ENCODE results near the gene FNDC3B.

FNDC3B gene

GRCh38 chr3:172375206-172375850, 335.9 kb downstream of the FNDC3B start:
- in situ Hi-C loops (cut with HindIII; ENCODE audit: low sequenced_read_pairs): no loop called here

DNA sequence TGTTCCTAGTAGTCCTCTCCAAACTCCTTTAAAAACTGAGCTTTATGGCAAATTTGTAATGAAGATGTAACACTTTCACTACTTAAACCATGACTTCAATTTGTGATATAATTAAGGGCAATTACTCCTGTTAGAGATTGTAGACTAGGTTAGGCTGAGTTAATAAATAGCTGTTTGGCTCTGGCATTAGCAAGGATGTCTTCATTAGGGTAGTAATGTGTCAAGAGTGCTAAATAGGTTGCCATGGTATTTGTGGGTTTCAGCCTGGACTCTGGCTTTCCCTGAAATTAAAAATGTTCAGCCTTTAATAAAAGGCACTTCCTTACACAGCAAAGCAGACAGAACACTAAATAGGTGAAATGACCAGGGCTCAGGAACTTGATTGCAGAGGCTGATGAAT, 337.0 kb downstream of the FNDC3B start:
- in situ Hi-C loops (cut with HindIII; ENCODE audit: low sequenced_read_pairs): no loop called here

GRCh38 chr3:172376881-172377280, 337.5 kb downstream of the FNDC3B start:
- in situ Hi-C loops (cut with HindIII; ENCODE audit: low sequenced_read_pairs): no loop called here

DNA sequence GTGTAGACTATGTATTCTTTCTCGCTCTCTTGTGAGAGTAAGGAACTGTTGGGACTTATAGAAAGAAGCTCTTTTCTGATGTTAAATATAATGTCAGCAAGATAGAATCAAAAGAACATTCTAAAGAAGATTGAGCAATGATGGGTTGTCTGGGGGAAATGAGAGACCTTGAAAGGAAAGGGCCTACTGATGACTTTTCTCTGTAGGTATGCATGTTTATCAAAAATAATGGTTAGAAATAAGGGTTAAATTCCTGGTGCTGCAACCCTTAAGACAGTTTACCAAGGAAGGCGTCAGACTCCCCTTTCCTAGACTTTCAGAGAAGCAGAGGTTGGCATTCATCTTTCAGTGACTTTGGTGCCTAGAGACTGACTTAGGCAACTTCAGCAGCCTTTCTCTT, 339.1 kb downstream of the FNDC3B start:
- in situ Hi-C loops (cut with HindIII; ENCODE audit: low sequenced_read_pairs): no loop called here

- in situ Hi-C loops (cut with HindIII; ENCODE audit: low sequenced_read_pairs): no loop called here
Observed at GRCh38 chr3:172379372-172379771, 340.0 kb downstream of the FNDC3B start.

GRCh38 chr3:172380632-172381031, 341.3 kb downstream of the FNDC3B start:
- in situ Hi-C loops (cut with HindIII; ENCODE audit: low sequenced_read_pairs): no loop called here

- in situ Hi-C loops (cut with HindIII; ENCODE audit: low sequenced_read_pairs): no loop called here
Observed at GRCh38 chr3:172383306-172383796, 344.0 kb downstream of the FNDC3B start.

DNA sequence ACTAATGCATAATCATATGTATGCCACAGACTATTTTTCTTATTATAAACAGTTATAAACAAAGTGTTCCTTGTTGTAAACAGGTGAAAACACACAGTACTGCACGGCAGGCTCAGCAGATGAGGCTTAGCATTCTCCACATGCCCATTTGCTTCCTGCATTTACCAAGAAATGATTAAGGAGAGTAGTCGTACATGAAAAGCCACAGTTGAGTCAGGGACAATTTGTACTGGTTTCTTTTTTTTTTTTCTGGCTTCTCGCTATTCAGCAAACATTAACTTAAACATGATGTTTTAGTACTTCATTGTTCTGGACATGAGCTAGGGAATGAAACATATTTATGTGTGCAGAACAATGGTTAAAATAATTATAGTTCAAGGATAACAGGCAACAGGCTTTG, 345.5 kb downstream of the FNDC3B start:
- in situ Hi-C loops (cut with HindIII; ENCODE audit: low sequenced_read_pairs): no loop called here

DNA sequence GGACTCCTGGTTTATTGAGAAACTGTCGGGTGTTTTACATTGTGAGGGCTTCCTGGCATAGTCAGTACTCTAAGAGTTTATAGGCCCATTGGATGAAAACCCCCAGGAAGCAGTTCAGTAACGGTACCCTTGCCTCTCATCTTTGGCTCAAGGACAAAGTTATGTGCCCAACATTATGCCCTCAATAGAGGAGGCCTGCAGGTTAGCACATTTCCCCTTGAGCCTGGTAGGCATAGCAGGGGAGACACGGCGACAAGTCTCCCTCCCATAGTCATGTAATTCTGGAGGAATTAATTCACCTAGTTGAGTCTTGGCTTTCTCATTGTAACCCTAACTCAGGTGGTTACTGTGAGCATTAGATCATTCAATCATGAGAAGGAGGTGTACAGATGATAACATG, 348.4 kb downstream of the FNDC3B start:
- in situ Hi-C loops (cut with HindIII; ENCODE audit: low sequenced_read_pairs): no loop called here

- in situ Hi-C loops (cut with HindIII; ENCODE audit: low sequenced_read_pairs): no loop called here
Observed at GRCh38 chr3:172388412-172389078, 349.2 kb downstream of the FNDC3B start.

- in situ Hi-C loops (cut with HindIII; ENCODE audit: low sequenced_read_pairs): no loop called here
Observed at GRCh38 chr3:172390792-172391191, 351.4 kb downstream of the FNDC3B start.

GRCh38 chr3:172391592-172392302, 352.4 kb downstream of the FNDC3B start:
- in situ Hi-C loops (cut with HindIII; ENCODE audit: low sequenced_read_pairs): no loop called here

GRCh38 chr3:172394692-172395091, 355.3 kb downstream of the FNDC3B start:
- in situ Hi-C loops (cut with HindIII; ENCODE audit: low sequenced_read_pairs): no loop called here

DNA sequence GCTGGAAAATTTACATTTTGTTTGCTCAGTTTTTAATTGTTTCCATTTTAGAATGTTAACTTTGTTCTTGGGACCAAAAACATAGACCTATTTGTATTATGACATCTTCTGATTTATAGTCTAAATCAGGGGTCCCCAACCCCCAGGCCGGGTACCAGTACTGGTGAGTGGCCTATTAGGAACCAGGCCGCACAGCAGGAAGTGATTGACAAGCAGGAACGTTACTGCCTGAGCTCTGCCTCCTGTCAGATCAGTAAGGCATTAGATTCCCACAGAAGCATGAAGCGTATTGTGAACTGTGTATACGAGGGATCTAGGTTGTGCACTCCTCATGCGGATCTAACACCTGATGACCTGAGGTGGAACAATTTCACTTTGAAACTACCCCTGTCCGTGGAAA, 357.0 kb downstream of the FNDC3B start:
- in situ Hi-C loops (cut with HindIII; ENCODE audit: low sequenced_read_pairs): no loop called here

- in situ Hi-C loops (cut with HindIII; ENCODE audit: low sequenced_read_pairs): no loop called here
Observed at GRCh38 chr3:172397716-172398405, 358.5 kb downstream of the FNDC3B start.

- in situ Hi-C loops (cut with HindIII; ENCODE audit: low sequenced_read_pairs): no loop called here
Observed at GRCh38 chr3:172398484-172398883, 359.1 kb downstream of the FNDC3B start.

DNA sequence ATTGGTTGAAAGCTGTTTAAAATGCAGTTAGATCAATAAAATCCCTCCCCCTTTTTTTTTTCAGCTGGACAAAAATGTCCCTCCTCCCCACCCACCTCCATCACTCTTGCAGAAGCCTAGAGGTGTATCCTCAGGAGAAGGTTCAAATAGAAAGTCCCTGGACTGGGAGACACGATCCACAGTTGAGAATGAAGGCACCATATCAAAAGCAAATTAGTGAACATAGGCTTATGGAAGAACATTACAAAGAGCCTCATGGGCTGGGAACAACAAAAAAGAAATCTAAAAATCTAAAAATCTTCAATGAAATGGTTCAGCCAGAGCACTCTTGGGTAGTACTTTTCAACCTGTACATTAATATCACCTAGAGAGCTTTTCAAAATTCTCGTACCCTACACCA, 362.7 kb downstream of the FNDC3B start:
- in situ Hi-C loops (cut with HindIII; ENCODE audit: low sequenced_read_pairs): no loop called here

DNA sequence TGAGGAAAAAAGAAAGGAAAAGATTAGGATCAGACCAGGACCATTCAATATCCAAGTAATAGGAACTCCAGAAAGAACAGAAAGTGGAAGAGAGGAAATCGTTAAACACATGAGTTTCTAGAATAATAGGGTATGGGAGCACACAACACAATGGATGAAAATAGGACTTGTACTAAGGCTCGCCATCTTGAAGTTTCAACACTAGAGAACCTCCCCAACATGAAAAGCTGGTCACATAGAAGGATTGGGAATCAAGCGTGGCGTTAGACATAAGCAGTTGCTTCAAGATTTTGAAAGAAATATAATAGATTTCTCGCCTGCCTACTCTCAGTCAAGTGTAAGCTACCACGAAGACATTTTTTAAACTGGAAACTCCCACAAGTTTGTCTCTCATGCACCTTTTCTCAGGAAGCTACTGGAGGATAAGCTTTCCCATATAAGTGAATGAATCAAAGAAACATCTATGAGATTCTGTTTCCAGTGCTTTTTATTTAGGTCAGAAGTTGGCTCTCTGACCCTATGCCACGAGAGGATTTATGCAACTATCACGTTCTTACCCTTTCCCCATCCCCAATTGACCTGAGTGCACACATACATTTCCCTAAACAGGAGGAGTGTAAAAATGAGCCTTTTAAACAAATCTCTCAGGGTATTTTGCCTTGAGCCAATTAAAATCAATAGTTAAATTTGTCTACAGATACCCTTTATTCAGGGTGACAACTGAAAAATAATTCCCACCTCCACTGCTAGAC, 363.7 kb downstream of the FNDC3B start:
- in situ Hi-C loops (cut with HindIII; ENCODE audit: low sequenced_read_pairs): no loop called here

DNA sequence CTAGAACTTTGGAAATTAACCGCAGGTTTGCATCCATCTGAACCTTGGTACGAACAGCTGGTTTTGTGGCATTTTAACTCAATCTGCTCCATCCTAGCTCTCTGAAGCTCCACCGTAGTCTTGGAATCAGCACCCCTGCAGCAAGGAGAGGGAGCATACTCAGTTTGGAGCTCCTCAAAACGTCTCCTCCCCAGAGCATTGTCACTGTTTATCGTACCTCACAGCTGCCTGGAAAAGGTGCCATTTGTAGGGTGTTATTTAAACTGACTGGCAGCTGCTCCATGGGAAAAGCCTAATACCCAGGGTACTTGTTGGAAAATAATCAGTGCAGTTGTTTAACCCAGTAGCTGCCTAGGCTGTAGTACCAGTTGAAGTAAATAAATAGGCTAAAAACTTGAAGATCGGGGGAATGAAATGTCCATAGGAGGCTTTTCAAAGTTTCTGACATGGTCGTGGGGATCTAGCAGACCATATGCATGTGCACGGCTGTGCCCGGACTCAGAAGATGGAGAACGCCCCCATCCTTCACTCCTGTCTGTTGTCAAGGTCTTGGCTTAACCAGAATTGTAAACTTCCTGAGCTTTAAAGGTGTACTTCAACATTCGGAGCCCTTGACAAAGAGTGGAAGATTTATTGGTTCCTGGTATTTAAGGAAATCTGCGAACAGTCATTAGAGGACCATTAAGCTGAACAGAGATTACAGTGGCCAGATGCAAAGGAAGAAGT, 365.0 kb downstream of the FNDC3B start:
- in situ Hi-C loops (cut with HindIII; ENCODE audit: low sequenced_read_pairs): no loop called here

- in situ Hi-C loops (cut with HindIII; ENCODE audit: low sequenced_read_pairs): no loop called here
Observed at GRCh38 chr3:172405914-172406313, 366.5 kb downstream of the FNDC3B start.

Data from DLD1 (cell line).